ENCODE results near the gene TEPSIN. TPM values are rescaled to one million over a fixed set of nuclear protein-coding genes. Genes with fewer than 3 reads are reported as not detected.

Gene TEPSIN
- total and polyA plus RNA-seq, 2 of the 13 experiments (the other 11 are each of a cell fraction or from before 2014, with no cell fraction given), result 16.1 to 18.8 TPM

DNA sequence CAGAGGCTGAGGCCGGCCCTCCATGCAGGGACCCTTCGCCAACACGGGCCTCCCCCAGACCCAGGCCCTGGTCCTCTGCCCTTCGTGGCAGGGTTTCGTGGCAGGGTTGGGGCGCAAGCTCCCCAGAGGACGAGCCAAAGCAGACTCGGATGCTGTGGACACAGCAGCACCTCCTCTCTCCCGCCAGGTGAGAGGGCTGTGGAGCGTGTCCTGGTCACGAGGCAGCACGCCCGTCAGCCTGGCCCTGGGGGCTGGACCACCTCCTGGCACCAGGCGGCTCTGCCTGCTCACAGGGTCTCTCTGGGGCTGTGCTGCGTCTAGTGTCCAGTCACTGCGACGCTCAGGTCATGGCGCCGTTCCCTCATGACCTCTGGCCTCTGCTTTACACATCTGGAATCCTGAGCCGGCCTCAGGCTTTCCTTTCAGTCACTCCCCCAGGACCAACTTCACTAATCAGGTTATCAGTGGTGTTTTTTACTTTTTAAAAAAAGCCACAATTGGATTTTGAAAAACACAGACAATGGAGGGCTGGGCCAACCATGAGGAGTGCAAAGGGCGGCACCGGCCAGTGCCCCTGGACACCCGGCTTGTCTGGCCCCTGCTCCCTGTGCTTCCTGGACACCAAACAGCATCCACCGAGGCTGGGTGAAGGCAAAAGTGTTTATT lies 5.6 kb upstream of the TEPSIN start (continued):
- TF ChIP-seq IRX3 (CRISPR knock-in tag; IDR thresholded peaks at IDR 0.05; ENCODE audit: borderline replicate concordance, low read depth) (no peak), ZNF468 (CRISPR knock-in tag; IDR thresholded peaks at IDR 0.05) (no peak), JUND (CRISPR knock-in tag; IDR thresholded peaks at IDR 0.05) (no peak), NCOA5 (CRISPR knock-in tag; IDR thresholded peaks at IDR 0.05) (no peak), GFI1 (CRISPR knock-in tag; IDR thresholded peaks at IDR 0.05; ENCODE audit: borderline replicate concordance) (no peak), ZNF547 (CRISPR knock-in tag; IDR thresholded peaks at IDR 0.05) (0 out of 2 replicates have a peak, but pooled peaks have one; percentile 6), TBX2 (CRISPR knock-in tag; IDR thresholded peaks at IDR 0.05; ENCODE audit: borderline replicate concordance) (no peak), SALL2 (CRISPR knock-in tag; IDR thresholded peaks at IDR 0.05) (no peak; the same call in 1 of the 2 replicates), SIN3B (IDR thresholded peaks at IDR 0.05; ENCODE audit: low read length) (no peak), ZNF326 (CRISPR knock-in tag; IDR thresholded peaks at IDR 0.05; ENCODE audit: borderline replicate concordance) (0 out of 2 replicates have a peak, but pooled peaks have one; percentile 71), PHF21A (CRISPR knock-in tag; IDR thresholded peaks at IDR 0.05) (no peak), YEATS4 (CRISPR knock-in tag; IDR thresholded peaks at IDR 0.05; ENCODE audit: borderline replicate concordance) (no peak), HNRNPH1 (optimal IDR thresholded peaks at IDR 0.05; ENCODE audit: low read depth, low read length) (no peak), ZNF24 (IDR thresholded peaks at IDR 0.05) (no peak), FOXO1 (CRISPR knock-in tag; IDR thresholded peaks at IDR 0.05) (no peak), ZNF737 (CRISPR knock-in tag; IDR thresholded peaks at IDR 0.05; ENCODE audit: borderline replicate concordance) (no peak), NR1H2 (CRISPR knock-in tag; IDR thresholded peaks at IDR 0.05; ENCODE audit: borderline replicate concordance, low read depth) (no peak), ARHGAP35 (CRISPR knock-in tag; IDR thresholded peaks at IDR 0.05; ENCODE audit: borderline replicate concordance) (no peak; the same call in 1 of the 2 replicates), SIN3A (IDR thresholded peaks at IDR 0.05; ENCODE audit: borderline replicate concordance, low read depth, low read length) (no peak), BRCA1 (CRISPR knock-in tag; IDR thresholded peaks at IDR 0.05) (no peak), SSRP1 (CRISPR knock-in tag; IDR thresholded peaks at IDR 0.05) (peak; percentile 96)
- TF ChIP-seq, protein P1, sequence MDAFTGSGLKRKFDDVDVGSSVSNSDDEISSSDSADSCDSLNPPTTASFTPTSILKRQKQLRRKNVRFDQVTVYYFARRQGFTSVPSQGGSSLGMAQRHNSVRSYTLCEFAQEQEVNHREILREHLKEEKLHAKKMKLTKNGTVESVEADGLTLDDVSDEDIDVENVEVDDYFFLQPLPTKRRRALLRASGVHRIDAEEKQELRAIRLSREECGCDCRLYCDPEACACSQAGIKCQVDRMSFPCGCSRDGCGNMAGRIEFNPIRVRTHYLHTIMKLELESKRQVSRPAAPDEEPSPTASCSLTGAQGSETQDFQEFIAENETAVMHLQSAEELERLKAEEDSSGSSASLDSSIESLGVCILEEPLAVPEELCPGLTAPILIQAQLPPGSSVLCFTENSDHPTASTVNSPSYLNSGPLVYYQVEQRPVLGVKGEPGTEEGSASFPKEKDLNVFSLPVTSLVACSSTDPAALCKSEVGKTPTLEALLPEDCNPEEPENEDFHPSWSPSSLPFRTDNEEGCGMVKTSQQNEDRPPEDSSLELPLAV (CRISPR knock-in tag; conservative IDR thresholded peaks at IDR 0.05; ENCODE audit: low read depth), result no peak
- TF ChIP-seq, protein P2, sequence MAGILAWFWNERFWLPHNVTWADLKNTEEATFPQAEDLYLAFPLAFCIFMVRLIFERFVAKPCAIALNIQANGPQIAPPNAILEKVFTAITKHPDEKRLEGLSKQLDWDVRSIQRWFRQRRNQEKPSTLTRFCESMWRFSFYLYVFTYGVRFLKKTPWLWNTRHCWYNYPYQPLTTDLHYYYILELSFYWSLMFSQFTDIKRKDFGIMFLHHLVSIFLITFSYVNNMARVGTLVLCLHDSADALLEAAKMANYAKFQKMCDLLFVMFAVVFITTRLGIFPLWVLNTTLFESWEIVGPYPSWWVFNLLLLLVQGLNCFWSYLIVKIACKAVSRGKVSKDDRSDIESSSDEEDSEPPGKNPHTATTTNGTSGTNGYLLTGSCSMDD (CRISPR knock-in tag; IDR thresholded peaks at IDR 0.05), result no peak
- TF ChIP-seq, protein P3, sequence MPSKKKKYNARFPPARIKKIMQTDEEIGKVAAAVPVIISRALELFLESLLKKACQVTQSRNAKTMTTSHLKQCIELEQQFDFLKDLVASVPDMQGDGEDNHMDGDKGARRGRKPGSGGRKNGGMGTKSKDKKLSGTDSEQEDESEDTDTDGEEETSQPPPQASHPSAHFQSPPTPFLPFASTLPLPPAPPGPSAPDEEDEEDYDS (CRISPR knock-in tag; IDR thresholded peaks at IDR 0.05), result no peak
- TF ChIP-seq, protein P4, sequence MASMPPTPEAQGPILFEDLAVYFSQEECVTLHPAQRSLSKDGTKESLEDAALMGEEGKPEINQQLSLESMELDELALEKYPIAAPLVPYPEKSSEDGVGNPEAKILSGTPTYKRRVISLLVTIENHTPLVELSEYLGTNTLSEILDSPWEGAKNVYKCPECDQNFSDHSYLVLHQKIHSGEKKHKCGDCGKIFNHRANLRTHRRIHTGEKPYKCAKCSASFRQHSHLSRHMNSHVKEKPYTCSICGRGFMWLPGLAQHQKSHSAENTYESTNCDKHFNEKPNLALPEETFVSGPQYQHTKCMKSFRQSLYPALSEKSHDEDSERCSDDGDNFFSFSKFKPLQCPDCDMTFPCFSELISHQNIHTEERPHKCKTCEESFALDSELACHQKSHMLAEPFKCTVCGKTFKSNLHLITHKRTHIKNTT (CRISPR knock-in tag; IDR thresholded peaks at IDR 0.05), result no peak
- TF ChIP-seq, protein P5, sequence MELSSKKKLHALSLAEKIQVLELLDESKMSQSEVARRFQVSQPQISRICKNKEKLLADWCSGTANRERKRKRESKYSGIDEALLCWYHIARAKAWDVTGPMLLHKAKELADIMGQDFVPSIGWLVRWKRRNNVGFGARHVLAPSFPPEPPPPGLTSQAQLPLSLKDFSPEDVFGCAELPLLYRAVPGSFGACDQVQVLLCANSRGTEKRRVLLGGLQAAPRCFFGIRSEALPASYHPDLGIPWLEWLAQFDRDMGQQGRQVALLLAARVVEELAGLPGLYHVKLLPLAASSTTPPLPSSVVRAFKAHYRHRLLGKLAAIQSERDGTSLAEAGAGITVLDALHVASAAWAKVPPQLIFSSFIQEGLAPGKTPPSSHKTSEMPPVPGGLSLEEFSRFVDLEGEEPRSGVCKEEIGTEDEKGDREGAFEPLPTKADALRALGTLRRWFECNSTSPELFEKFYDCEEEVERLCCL (CRISPR knock-in tag; IDR thresholded peaks at IDR 0.05; ENCODE audit: borderline replicate concordance), result peak; percentile 80; the same call in 1 of the 2 replicates
